NCI-H345 treated with DMSO at 0.1 percent for 48 hours (cell line): ENCODE measurements around the gene IFNK.
"Not testable (repeated sequence)": the region's sequence is repeated elsewhere in the genome, so short reads cannot be mapped to it uniquely, and the experiment has no call there.

Experiments
- DNase-seq: peaks from one replicate; lab custom pipeline; 2025; ENCODE audit not compliant: unreplicated experiment; lab: John Stamatoyannopoulos, UW

IFNK gene, protein sequence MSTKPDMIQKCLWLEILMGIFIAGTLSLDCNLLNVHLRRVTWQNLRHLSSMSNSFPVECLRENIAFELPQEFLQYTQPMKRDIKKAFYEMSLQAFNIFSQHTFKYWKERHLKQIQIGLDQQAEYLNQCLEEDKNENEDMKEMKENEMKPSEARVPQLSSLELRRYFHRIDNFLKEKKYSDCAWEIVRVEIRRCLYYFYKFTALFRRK

DNA sequence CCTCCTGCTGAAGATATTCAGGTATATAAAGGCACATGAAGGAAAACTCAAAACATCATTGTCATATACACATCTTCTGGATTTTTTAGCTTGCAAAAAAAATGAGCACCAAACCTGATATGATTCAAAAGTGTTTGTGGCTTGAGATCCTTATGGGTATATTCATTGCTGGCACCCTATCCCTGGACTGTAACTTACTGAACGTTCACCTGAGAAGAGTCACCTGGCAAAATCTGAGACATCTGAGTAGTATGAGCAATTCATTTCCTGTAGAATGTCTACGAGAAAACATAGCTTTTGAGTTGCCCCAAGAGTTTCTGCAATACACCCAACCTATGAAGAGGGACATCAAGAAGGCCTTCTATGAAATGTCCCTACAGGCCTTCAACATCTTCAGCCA, at the start of gene IFNK:
Gene IFNK, plus strand, starts transcription at position 55 of the 400 bp plus-strand sequence. Its CDS starts 47 bp downstream, at position 102.
- DNase-seq: no peak

DNA sequence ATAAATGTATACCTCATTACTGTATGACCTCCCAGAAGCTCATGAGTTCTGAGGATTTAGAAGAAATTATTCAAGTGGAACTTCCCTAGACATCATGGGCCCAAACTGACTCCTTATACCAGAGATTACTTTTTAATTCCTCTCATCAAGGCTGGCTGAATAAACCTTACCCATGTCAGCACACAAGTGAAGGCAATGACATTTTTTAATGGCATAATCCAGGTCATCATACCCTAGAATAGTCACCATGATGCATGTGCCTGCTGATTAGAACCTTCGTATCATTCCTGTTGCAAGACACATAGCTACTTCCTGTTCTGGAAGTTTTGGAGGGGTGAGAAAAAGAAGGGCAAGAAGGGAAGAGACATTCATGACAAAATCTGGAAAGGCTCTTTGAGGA, 49.8 kb upstream of the IFNK start:
- DNase-seq: no peak

DNA sequence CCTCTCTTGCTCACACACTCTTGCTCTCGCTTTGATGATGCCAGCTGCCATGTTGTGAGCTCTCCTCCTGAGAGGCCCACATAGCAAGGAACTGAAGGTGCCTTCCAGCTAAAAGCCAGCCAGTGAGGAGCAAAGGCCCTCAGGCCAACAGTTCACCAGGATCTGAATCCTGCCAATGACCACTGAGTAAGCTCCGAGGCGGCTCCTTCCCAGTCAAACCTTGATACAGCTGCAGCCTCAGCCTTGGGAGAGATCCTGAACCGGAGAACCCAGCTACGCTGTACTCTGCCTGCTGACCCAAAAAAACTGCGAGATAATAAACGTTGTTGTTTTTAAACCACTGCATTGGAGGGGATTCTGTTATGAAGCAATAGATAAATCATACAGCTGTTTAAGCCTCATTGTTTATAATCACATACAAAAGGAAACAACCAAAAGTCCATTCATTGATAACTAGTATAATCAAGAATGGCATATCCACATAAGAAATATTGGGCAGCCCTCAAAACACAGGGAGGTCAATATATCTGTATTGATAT, 49.0 kb upstream of the IFNK start:
- no peak for DNase-seq

DNA sequence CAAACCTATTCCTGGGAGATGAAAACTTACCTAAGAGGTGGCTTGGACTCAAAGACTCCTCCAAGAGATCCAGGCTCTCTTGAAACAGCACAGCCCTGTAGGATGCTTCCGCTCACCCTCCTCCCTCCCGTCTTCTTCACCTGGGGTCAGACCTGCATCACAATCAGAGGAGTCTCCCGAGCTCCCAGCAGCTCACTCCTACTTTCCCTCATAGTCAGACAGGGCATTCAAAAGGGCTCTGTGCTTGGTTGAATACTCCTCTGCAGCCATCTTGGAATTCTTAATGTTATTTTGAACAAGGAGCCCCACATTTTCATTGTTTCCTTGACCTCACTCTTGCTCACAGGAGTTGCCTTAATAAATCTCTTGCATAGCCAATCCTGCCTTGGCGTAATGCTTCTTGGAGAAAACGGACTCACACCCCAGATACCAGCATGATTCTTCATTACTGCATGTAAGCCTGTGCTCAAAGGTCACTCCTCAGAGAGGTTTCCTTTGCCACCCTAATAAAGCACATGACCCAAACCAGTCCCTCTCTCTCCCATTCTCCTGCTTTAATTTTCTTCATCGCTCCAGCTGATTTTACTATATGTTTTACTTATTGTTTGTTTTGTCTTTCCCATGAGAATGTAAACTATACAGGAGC, 47.1 kb upstream of the IFNK start:
- no peak for DNase-seq

GRCh38 chr9:27478322-27478721, 45.8 kb upstream of the IFNK start:
- DNase-seq: no peak

DNA sequence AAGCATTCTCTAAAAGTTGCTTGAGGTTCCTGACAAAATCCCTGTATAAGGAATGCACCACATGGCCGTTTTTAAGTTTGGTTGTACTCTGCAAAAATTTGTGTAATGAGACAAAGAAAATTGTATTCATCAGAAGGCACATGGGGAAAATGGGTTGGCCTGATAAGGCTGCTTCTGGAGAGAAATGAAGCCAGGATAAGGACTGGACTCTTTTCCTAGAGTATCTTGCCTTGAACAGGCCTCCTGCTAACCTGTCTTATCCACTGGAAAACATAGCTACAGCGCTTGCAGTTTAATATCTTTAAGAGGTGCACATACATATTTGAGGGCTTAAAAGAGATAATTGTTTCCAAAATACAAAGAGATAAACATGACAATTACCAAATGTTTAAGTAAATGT, 41.4 kb upstream of the IFNK start:
- no peak for DNase-seq

GRCh38 chr9:27483576-27483975, 40.5 kb upstream of the IFNK start:
- DNase-seq: no peak

DNA sequence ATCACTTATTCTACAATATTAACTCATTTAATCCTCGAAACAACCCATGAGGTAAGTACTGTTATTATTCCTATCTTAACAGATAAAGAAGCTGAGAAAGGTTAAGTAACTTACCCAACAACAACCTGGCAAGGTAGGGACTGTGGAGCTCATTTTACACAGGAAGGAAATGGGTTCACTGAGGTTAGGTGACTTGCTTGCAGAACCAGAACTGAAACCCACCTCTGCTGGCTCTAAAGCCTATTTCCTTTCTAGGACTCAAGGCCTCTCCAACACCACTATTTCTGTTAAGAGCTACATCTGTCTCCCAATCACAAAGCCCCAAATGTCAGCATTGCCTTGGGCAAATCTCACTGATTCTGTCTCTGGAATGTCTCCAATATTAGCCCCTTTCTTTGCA, 38.9 kb upstream of the IFNK start:
- DNase-seq: no peak

DNA sequence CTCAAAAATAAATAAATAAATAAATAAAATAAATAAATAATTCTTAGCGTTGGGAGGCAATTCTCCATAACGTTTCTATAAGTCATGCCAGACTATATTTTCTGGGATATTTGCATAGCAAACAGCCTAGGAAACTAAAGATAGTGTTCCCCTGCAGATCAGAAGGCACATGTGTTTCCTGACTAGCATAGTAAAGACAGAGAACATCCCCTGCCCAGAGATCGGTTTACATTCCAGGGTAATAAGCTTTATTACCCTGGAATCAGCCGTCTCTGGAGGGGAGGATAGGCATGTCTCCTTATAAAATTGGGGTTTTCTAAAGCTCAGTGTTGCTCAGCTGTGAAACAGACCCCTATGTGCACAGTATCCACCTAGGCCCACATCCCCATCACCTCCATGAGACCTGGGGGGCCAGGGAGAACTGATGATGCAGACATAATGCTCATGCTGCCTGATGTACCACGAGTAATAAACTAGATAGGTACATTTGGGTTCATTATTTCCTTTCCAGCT, 36.9 kb upstream of the IFNK start:
- DNase-seq: no peak

DNA sequence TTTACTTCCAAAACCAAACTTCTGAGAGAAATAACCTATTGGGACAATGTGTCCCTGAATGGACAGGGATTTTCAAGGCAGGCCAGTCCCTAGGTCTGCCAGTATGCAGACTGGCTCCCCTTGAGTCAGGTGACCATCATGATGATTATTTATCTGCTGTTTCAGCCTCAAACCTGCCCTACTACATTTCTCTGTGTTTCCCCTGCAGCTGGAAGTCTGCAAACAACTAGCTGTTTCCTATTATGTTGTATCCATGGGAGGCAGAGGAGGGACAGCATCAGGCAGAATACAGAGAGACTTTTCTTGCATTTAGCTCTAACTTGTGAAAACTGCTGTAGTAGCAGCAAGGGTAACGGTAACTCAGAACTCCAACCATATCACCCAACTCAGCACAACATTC, 36.2 kb upstream of the IFNK start:
- no peak for DNase-seq

- no peak for DNase-seq
Observed at GRCh38 chr9:27489087-27489876, 34.8 kb upstream of the IFNK start.

DNA sequence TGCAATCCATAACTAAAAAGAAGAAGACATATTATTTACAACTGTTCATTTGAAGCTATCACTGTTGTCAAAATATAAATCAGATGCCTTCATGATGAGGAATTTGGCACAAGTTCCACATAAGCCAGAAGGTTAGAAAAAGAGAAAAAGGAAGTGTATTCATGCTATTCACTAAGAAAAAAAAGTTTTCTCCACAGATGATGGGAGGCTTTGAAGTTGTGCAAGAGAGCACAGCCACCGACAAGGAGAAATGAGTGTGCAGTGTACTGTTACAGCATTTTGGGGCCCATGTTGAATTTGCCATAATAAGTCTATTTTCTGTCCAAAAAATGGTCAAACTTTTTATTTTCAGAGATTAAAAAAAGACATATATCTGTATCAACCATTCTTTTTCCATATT, 32.9 kb upstream of the IFNK start:
- DNase-seq: no peak

DNA sequence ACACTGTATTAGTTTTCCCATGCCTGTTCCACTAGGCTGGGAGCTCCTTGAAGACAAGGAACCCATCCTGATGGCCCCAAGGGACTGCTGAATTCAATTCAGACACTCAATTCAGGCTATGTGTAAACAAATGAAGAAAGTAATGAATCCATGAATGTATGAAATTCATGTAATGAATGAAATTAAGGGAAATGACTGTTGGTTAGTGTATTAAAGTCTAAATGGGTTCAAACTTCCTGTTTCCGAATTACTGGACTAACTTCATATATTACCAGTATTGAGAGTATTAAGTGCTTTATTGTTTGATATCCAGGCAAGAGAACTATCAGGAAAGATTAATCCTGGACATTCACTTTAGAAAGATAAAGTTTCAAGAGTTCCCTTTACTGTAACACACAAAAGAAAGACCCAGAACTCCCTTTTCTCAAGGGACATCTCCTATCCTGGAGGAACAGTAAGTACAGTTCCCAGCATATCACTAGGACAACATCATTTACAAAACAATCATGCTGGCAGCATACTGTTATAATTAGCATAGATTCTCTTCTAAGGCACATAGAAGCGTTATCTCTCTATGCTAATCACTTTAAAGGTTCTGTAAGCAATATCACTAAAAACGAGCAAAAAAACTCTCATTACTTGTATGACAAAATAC, 28.5 kb upstream of the IFNK start:
- DNase-seq: no peak

DNA sequence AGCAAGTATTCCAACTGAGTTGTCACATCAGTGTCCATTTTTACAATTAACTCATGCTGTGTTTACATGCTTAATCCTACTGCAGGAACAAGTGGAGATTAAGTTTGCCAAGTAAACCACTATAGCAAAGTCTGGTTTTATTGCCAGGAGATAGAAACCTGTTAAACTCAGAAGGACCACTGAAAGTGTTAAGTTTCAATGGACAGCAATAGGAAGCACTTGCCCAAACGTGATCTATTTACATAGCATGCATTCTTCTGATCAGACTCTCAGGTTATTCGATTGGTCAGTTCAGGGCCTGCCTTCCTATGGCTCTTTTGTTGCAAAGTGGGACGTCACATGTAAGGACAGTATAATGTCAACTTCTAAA, 28.0 kb upstream of the IFNK start:
- no peak for DNase-seq

GRCh38 chr9:27497883-27498417, 26.1 kb upstream of the IFNK start:
- no peak for DNase-seq

- DNase-seq: no peak
Observed at GRCh38 chr9:27499451-27499850, 24.6 kb upstream of the IFNK start.

GRCh38 chr9:27500902-27501301, 23.2 kb upstream of the IFNK start:
- not testable (repeated sequence) for DNase-seq

GRCh38 chr9:27503623-27504022, 20.5 kb upstream of the IFNK start:
- no peak for DNase-seq

GRCh38 chr9:27504259-27504658, 19.8 kb upstream of the IFNK start:
- no peak for DNase-seq

DNA sequence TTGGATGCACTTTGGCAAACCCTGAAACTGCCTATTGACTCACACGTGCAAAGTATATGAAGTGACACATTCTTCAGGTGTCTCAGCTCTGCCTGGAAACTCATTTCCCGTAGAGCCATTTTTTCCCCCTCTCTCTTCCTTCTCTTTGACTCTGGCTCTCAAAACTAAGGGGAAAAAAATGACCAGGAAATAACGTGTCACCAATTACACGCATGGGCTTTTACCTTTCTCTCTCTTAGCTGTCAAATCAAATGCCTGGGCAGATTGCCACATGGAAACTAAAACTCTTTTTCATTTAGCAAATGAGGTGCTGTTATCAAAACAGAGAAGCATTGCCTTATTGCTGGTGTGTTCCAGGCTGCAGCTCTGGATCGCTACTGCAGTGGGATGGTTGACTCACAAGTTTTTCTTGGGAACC, 18.3 kb upstream of the IFNK start:
- DNase-seq: no peak

GRCh38 chr9:27506981-27507380, 17.1 kb upstream of the IFNK start:
- DNase-seq: no peak
